ENCODE data around the gene ADGRG3. TPM values are rescaled to one million over a fixed set of nuclear protein-coding genes. Genes with fewer than 3 reads are reported as not detected.
A peak's percentile ranks its signal among the peaks of the same experiment; 100 is the strongest.

ADGRG3 gene
- total and polyA plus RNA-seq, 2 of the 13 experiments (the other 11 are each of a cell fraction or from before 2014, with no cell fraction given): 2.7 to 11.8 TPM

GRCh38 chr16:57648581-57649442 is 19.3 kb upstream of the ADGRG3 start (continued):
- peak; percentile 57; the same call in 1 of the 2 replicates for TF ChIP-seq HOMEZ (CRISPR knock-in tag; IDR thresholded peaks at IDR 0.05; ENCODE audit: low read depth)
- no peak for TF ChIP-seq ZBTB42 (CRISPR knock-in tag; IDR thresholded peaks at IDR 0.05)
- TF ChIP-seq RELA (CRISPR knock-in tag; IDR thresholded peaks at IDR 0.05): peak; percentile 84; the same call in 1 of the 2 replicates
- no peak for TF ChIP-seq ZNF530 (CRISPR knock-in tag; IDR thresholded peaks at IDR 0.05; ENCODE audit: low read depth)
- TF ChIP-seq ZNF772 (CRISPR knock-in tag; IDR thresholded peaks at IDR 0.05): no peak
- TF ChIP-seq ZNF816 (CRISPR knock-in tag; IDR thresholded peaks at IDR 0.05; ENCODE audit: borderline replicate concordance): no peak
- TF ChIP-seq CAMTA2 (CRISPR knock-in tag; IDR thresholded peaks at IDR 0.05; ENCODE audit: borderline replicate concordance): peak; percentile 85; the same call in 1 of the 2 replicates
- no peak; the same call in 1 of the 2 replicates for TF ChIP-seq RFXAP (CRISPR knock-in tag; IDR thresholded peaks at IDR 0.05; ENCODE audit: borderline replicate concordance)
- TF ChIP-seq JUN (CRISPR knock-in tag; IDR thresholded peaks at IDR 0.05): peak; percentile 55; the same call in 1 of the 2 replicates
- TF ChIP-seq ZNF547 (CRISPR knock-in tag; IDR thresholded peaks at IDR 0.05): no peak
- 0 out of 2 replicates have a peak, but pooled peaks have one; percentile 33 for TF ChIP-seq ESRRA (CRISPR knock-in tag; IDR thresholded peaks at IDR 0.05; ENCODE audit: low read depth)
- no peak for TF ChIP-seq SIN3A (IDR thresholded peaks at IDR 0.05; ENCODE audit: borderline replicate concordance, low read depth, low read length)
- no peak for TF ChIP-seq PTBP1 (IDR thresholded peaks at IDR 0.05; ENCODE audit: low read depth, low read length, poor library complexity, severe bottlenecking)
- no peak for TF ChIP-seq NR2C2 (CRISPR knock-in tag; IDR thresholded peaks at IDR 0.05; ENCODE audit: borderline replicate concordance)
- TF ChIP-seq TERF1 (CRISPR knock-in tag; IDR thresholded peaks at IDR 0.05): no peak
- no peak for TF ChIP-seq ZNF644 (CRISPR knock-in tag; IDR thresholded peaks at IDR 0.05; ENCODE audit: low read depth)
- peak; percentile 88; the same call in 1 of the 2 replicates for TF ChIP-seq SMAD1 (CRISPR knock-in tag; IDR thresholded peaks at IDR 0.05; ENCODE audit: borderline replicate concordance, low read depth)
- peak; percentile 59 for TF ChIP-seq SP5 (CRISPR knock-in tag; IDR thresholded peaks at IDR 0.05; ENCODE audit: borderline replicate concordance, low read depth)
- TF ChIP-seq DRAP1 (CRISPR knock-in tag; IDR thresholded peaks at IDR 0.05): 0 out of 2 replicates have a peak, but pooled peaks have one; percentile 19
- no peak for TF ChIP-seq ZNF101 (CRISPR knock-in tag; IDR thresholded peaks at IDR 0.05; ENCODE audit: borderline replicate concordance, low read depth)
- TF ChIP-seq KDM1A (CRISPR knock-in tag; IDR thresholded peaks at IDR 0.05): peak; percentile 50; the same call in 1 of the 2 replicates
- TF ChIP-seq MTF1 (CRISPR knock-in tag; IDR thresholded peaks at IDR 0.05): no peak
- TF ChIP-seq RXRA (CRISPR knock-in tag; IDR thresholded peaks at IDR 0.05): peak; percentile 68
- TF ChIP-seq ZNF260 (CRISPR knock-in tag; IDR thresholded peaks at IDR 0.05; ENCODE audit: borderline replicate concordance, low read depth): no peak
- TF ChIP-seq KDM5A (IDR thresholded peaks at IDR 0.05; ENCODE audit: borderline replicate concordance, low read length): no peak
- TF ChIP-seq YEATS4 (CRISPR knock-in tag; IDR thresholded peaks at IDR 0.05; ENCODE audit: borderline replicate concordance): no peak
- TF ChIP-seq ETV6 (CRISPR knock-in tag; conservative IDR thresholded peaks at IDR 0.05): no peak; the same call in 1 of the 2 replicates
- TF ChIP-seq KLF13 (CRISPR knock-in tag; IDR thresholded peaks at IDR 0.05): peak; percentile 3; the same call in 1 of the 2 replicates

Data from HepG2 (cell line).